SW 1271 (cell line): ENCODE measurements around the gene CYSRT1.

Experiments
- DNase-seq, 2 experiments: peaks; one replicate each; lab custom pipeline; 2025; lab: John Stamatoyannopoulos, UW

The CYSRT1 gene

GRCh38 chr9:137212520-137212919 is 12.5 kb upstream of the CYSRT1 start:
- no peak for DNase-seq

GRCh38 chr9:137213160-137214060 is 11.6 kb upstream of the CYSRT1 start:
- DNase-seq = no peak

GRCh38 chr9:137214620-137215019 is 10.4 kb upstream of the CYSRT1 start:
- DNase-seq = no peak

- no peak for DNase-seq
These were observed 9.6 kb upstream of the CYSRT1 start for GRCh38 chr9:137215196-137215986.

GRCh38 chr9:137216188-137216965 is 8.6 kb upstream of the CYSRT1 start:
- no peak for DNase-seq

- peak; percentile 85 to 89 for DNase-seq
These were observed 7.4 kb upstream of the CYSRT1 start for GRCh38 chr9:137217276-137218211.

- DNase-seq = no peak
These were observed 6.7 kb upstream of the CYSRT1 start for GRCh38 chr9:137218212-137218753.

GRCh38 chr9:137218754-137219271 is 6.2 kb upstream of the CYSRT1 start:
- DNase-seq = peak; percentile 59 to 82

GRCh38 chr9:137219757-137220316 is 5.1 kb upstream of the CYSRT1 start:
- no peak for DNase-seq

GRCh38 chr9:137220317-137221094 is 4.5 kb upstream of the CYSRT1 start:
- DNase-seq = no peak

GRCh38 chr9:137221095-137221505 is 3.9 kb upstream of the CYSRT1 start:
- DNase-seq = no peak

GRCh38 chr9:137221506-137222111 is 3.4 kb upstream of the CYSRT1 start:
- DNase-seq = no peak

- no peak for DNase-seq
These were observed 2.5 kb upstream of the CYSRT1 start, which contains the start of gene RNF208 for GRCh38 chr9:137222190-137223077. Gene RNF208, minus strand, starts transcription at chr9:137222240. Its CDS starts 1,028 bp downstream, at chr9:137221212.

- peak; percentile 95 to 97 for DNase-seq
These were observed 1.6 kb upstream of the CYSRT1 start for GRCh38 chr9:137223078-137223970.

- no peak for DNase-seq
These were observed 841 bp downstream of the CYSRT1 start for GRCh38 chr9:137225699-137226331.
